Measurements from ENCODE around the gene CSMD2.

The CSMD2 gene

DNA sequence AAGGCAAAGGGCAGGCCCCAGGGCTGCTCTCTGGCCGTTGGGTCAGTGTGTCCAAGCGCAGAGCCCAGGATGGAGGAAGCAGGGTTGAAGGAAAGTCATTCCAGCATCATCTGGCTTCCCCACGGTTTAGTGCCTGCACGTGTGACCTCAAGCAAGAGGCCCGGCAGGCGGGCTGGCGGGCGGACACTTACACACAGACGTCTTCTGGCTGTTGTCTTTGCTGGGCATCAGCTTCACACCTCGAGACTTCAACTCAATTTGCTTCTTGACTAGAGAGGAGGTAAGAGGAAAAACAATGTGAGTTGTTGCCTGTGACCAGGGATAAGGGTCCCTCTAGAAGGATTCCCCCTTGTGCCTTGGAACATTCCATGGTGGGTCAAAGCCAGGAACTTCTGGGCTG lies 339.5 kb downstream of the CSMD2 start:
- H3K4me1 ChIP-seq (ENCODE audit: insufficient read depth, low read length, poor library complexity, severe bottlenecking) = no peaks in the 10 kb centered on the region
- H3F3A ChIP-seq (ENCODE audit: low read depth) = no peaks in the 10 kb centered on the region
- no peak overlapping the region for H3K4me3 ChIP-seq (ENCODE audit: low read length, poor library complexity, severe bottlenecking)
- no peaks in the 10 kb centered on the region for H4K20me1 ChIP-seq (ENCODE audit: insufficient read depth, low read length, poor library complexity, severe bottlenecking)
- H3K4me2 ChIP-seq (ENCODE audit: low read depth, low read length, poor library complexity, severe bottlenecking) = no peak overlapping the region
- no peak overlapping the region for H2AFZ ChIP-seq (ENCODE audit: low read length)
- H3K79me2 ChIP-seq (ENCODE audit: insufficient read depth, low read length) = no peaks in the 10 kb centered on the region
- peaks cover 6% of the 10 kb centered on the region; the same call in 1 of the 2 replicates for H3K9me3 ChIP-seq (ENCODE audit: insufficient read depth, low read depth, low read length)
- H3K27me3 ChIP-seq (ENCODE audit: insufficient read depth, low read length, poor library complexity, severe bottlenecking) = no peaks in the 10 kb centered on the region
- no peak overlapping the region for H3K9ac ChIP-seq (ENCODE audit: low read depth, low read length, poor library complexity, severe bottlenecking)
- no peaks in the 10 kb centered on the region for H3K9me2 ChIP-seq (replicated peaks; ENCODE audit: low read depth, low read length)
- TF ChIP-seq, protein P1, sequence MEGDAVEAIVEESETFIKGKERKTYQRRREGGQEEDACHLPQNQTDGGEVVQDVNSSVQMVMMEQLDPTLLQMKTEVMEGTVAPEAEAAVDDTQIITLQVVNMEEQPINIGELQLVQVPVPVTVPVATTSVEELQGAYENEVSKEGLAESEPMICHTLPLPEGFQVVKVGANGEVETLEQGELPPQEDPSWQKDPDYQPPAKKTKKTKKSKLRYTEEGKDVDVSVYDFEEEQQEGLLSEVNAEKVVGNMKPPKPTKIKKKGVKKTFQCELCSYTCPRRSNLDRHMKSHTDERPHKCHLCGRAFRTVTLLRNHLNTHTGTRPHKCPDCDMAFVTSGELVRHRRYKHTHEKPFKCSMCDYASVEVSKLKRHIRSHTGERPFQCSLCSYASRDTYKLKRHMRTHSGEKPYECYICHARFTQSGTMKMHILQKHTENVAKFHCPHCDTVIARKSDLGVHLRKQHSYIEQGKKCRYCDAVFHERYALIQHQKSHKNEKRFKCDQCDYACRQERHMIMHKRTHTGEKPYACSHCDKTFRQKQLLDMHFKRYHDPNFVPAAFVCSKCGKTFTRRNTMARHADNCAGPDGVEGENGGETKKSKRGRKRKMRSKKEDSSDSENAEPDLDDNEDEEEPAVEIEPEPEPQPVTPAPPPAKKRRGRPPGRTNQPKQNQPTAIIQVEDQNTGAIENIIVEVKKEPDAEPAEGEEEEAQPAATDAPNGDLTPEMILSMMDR (conservative IDR thresholded peaks at IDR 0.05; ENCODE audit: low read length) = no peak
- no peak for TF ChIP-seq EZH2phosphoT487 (IDR thresholded peaks at IDR 0.05; ENCODE audit: borderline replicate concordance)
- no peaks in the 10 kb centered on the region for H3K36me3 ChIP-seq (ENCODE audit: insufficient read depth, low read length)

DNA sequence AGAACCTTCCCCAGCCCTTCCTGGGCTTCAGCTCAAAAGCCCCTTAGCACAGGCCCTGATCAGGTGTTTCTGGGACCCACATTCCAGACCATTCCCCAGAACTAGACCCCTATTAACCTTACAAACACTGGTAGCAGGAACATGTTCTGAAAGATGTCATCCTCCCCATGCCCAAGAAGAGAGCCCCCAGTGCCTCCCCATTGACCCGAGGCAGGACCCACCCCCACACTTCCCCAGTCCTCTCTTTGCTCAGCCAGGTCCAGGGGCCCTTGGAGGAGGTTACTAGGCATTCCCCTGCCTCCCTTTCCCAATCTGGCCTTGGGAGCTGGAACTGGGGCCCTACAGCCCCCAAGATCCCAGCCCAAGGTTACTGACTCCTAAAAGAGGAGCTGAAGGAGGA lies 340.1 kb downstream of the CSMD2 start:
- Histone ChIP-seq H3K9me2 (replicated peaks; ENCODE audit: low read depth, low read length) (no peaks in the 10 kb centered on the region), H3K4me3 (ENCODE audit: low read length, poor library complexity, severe bottlenecking) (no peak overlapping the region), H3K27me3 (ENCODE audit: insufficient read depth, low read length, poor library complexity, severe bottlenecking) (no peaks in the 10 kb centered on the region), H3K4me2 (ENCODE audit: low read depth, low read length, poor library complexity, severe bottlenecking) (no peak overlapping the region), H4K20me1 (ENCODE audit: insufficient read depth, low read length, poor library complexity, severe bottlenecking) (no peaks in the 10 kb centered on the region), H3K79me2 (ENCODE audit: insufficient read depth, low read length) (no peaks in the 10 kb centered on the region), H3K9me3 (ENCODE audit: insufficient read depth, low read depth, low read length) (peaks cover 6% of the 10 kb centered on the region; the same call in 1 of the 2 replicates), H2AFZ (ENCODE audit: low read length) (no peak overlapping the region), H3K9ac (ENCODE audit: low read depth, low read length, poor library complexity, severe bottlenecking) (no peak overlapping the region), H3K36me3 (ENCODE audit: insufficient read depth, low read length) (no peaks in the 10 kb centered on the region), H3K4me1 (ENCODE audit: insufficient read depth, low read length, poor library complexity, severe bottlenecking) (no peaks in the 10 kb centered on the region), H3F3A (ENCODE audit: low read depth) (no peaks in the 10 kb centered on the region)
- no peak for TF ChIP-seq EZH2phosphoT487 (IDR thresholded peaks at IDR 0.05; ENCODE audit: borderline replicate concordance)
- TF ChIP-seq, protein P1 (conservative IDR thresholded peaks at IDR 0.05; ENCODE audit: low read length) = no peak

GRCh38 chr1:33824321-33824720 lies 340.7 kb downstream of the CSMD2 start:
- peaks cover 6% of the 10 kb centered on the region; the same call in 1 of the 2 replicates for H3K9me3 ChIP-seq (ENCODE audit: insufficient read depth, low read depth, low read length)
- no peak overlapping the region for H3K4me3 ChIP-seq (ENCODE audit: low read length, poor library complexity, severe bottlenecking)

More at GRCh38 chr1:33824321-33824720, 340.7 kb downstream of the CSMD2 start:
- H3F3A ChIP-seq (ENCODE audit: low read depth) = no peaks in the 10 kb centered on the region
- H3K9ac ChIP-seq (ENCODE audit: low read depth, low read length, poor library complexity, severe bottlenecking) = no peak overlapping the region
- H3K9me2 ChIP-seq (replicated peaks; ENCODE audit: low read depth, low read length) = no peaks in the 10 kb centered on the region
- no peak overlapping the region for H2AFZ ChIP-seq (ENCODE audit: low read length)
- H3K36me3 ChIP-seq (ENCODE audit: insufficient read depth, low read length) = no peaks in the 10 kb centered on the region
- H3K27me3 ChIP-seq (ENCODE audit: insufficient read depth, low read length, poor library complexity, severe bottlenecking) = no peaks in the 10 kb centered on the region
- TF ChIP-seq EZH2phosphoT487 (IDR thresholded peaks at IDR 0.05; ENCODE audit: borderline replicate concordance) = no peak
- TF ChIP-seq, protein P1 (conservative IDR thresholded peaks at IDR 0.05; ENCODE audit: low read length) = no peak
- no peaks in the 10 kb centered on the region for H3K4me1 ChIP-seq (ENCODE audit: insufficient read depth, low read length, poor library complexity, severe bottlenecking)
- H4K20me1 ChIP-seq (ENCODE audit: insufficient read depth, low read length, poor library complexity, severe bottlenecking) = no peaks in the 10 kb centered on the region
- H3K4me2 ChIP-seq (ENCODE audit: low read depth, low read length, poor library complexity, severe bottlenecking) = no peak overlapping the region
- H3K79me2 ChIP-seq (ENCODE audit: insufficient read depth, low read length) = no peaks in the 10 kb centered on the region
